ENCODE measurements around the gene CORT.

The CORT gene

GRCh38 chr1:10432910-10433700 lies 16.7 kb upstream of the CORT start:
- H4K20me1 ChIP-seq (ENCODE audit: insufficient read depth, low read length), result no peaks in the 10 kb centered on the region
- no peak overlapping the region for H3K4me3 ChIP-seq (ENCODE audit: low read depth, low read length, poor library complexity, severe bottlenecking)
- no peak for TF ChIP-seq CTCF (IDR thresholded peaks at IDR 0.05; ENCODE audit: low read length)
- TF ChIP-seq EZH2 (IDR thresholded peaks at IDR 0.05; ENCODE audit: borderline replicate concordance, low read length), result no peak
- H3F3A ChIP-seq (ENCODE audit: insufficient read depth, low read length), result no peaks in the 10 kb centered on the region
- H3K9me2 ChIP-seq (ENCODE audit: low read depth, low read length), result no peaks in the 10 kb centered on the region
- H3K36me3 ChIP-seq (ENCODE audit: insufficient read depth, low read length), result 0 out of 2 replicates have a peak, but pooled peaks cover 4% of the 10 kb centered on the region
- no peak overlapping the region for H2AFZ ChIP-seq (ENCODE audit: low read length)
- H3K79me2 ChIP-seq (ENCODE audit: insufficient read depth, low read length), result no peaks in the 10 kb centered on the region
- H3K27ac ChIP-seq (ENCODE audit: low read depth, low read length, poor library complexity, severe bottlenecking), result no peak overlapping the region
- H3K9me3 ChIP-seq (ENCODE audit: low read length), result no peaks in the 10 kb centered on the region
- no peak overlapping the region for H3K9ac ChIP-seq (ENCODE audit: low read length)
- H3K4me1 ChIP-seq (ENCODE audit: insufficient read depth, low read length, severe bottlenecking), result peaks cover 20% of the 10 kb centered on the region
- no peaks in the 10 kb centered on the region for H3K27me3 ChIP-seq (ENCODE audit: insufficient read depth, low read length)
- no peak overlapping the region for H3K4me2 ChIP-seq (ENCODE audit: low read length)

GRCh38 chr1:10433790-10434189 lies 16.0 kb upstream of the CORT start:
- Histone ChIP-seq H3K4me2 (ENCODE audit: low read length) (no peak overlapping the region), H3K9me3 (ENCODE audit: low read length) (no peaks in the 10 kb centered on the region), H3K9ac (ENCODE audit: low read length) (no peak overlapping the region)

GRCh38 chr1:10434590-10434989 lies 15.2 kb upstream of the CORT start:
- Histone ChIP-seq H3K9me3 (ENCODE audit: low read length) (no peaks in the 10 kb centered on the region), H2AFZ (ENCODE audit: low read length) (no peak overlapping the region), H3K79me2 (ENCODE audit: insufficient read depth, low read length) (no peaks in the 10 kb centered on the region), H3K4me3 (ENCODE audit: low read depth, low read length, poor library complexity, severe bottlenecking) (no peak overlapping the region), H3K9ac (ENCODE audit: low read length) (no peak overlapping the region), H3K27ac (ENCODE audit: low read depth, low read length, poor library complexity, severe bottlenecking) (no peak overlapping the region), H3K4me2 (ENCODE audit: low read length) (no peak overlapping the region), H4K20me1 (ENCODE audit: insufficient read depth, low read length) (no peaks in the 10 kb centered on the region), H3K36me3 (ENCODE audit: insufficient read depth, low read length) (0 out of 2 replicates have a peak, but pooled peaks cover 4% of the 10 kb centered on the region), H3F3A (ENCODE audit: insufficient read depth, low read length) (no peaks in the 10 kb centered on the region), H3K27me3 (ENCODE audit: insufficient read depth, low read length) (no peaks in the 10 kb centered on the region), H3K9me2 (ENCODE audit: low read depth, low read length) (no peaks in the 10 kb centered on the region), H3K4me1 (ENCODE audit: insufficient read depth, low read length, severe bottlenecking) (peaks cover 19% of the 10 kb centered on the region)
- TF ChIP-seq EZH2 (IDR thresholded peaks at IDR 0.05; ENCODE audit: borderline replicate concordance, low read length), result no peak
- TF ChIP-seq CTCF (IDR thresholded peaks at IDR 0.05; ENCODE audit: low read length), result no peak

More at GRCh38 chr1:10433790-10434189, 16.0 kb upstream of the CORT start:
- no peaks in the 10 kb centered on the region for H3K9me2 ChIP-seq (ENCODE audit: low read depth, low read length)
- H3K27ac ChIP-seq (ENCODE audit: low read depth, low read length, poor library complexity, severe bottlenecking), result no peak overlapping the region
- no peaks in the 10 kb centered on the region for H4K20me1 ChIP-seq (ENCODE audit: insufficient read depth, low read length)
- H3K36me3 ChIP-seq (ENCODE audit: insufficient read depth, low read length), result 0 out of 2 replicates have a peak, but pooled peaks cover 4% of the 10 kb centered on the region
- TF ChIP-seq CTCF (IDR thresholded peaks at IDR 0.05; ENCODE audit: low read length) (no peak), EZH2 (IDR thresholded peaks at IDR 0.05; ENCODE audit: borderline replicate concordance, low read length) (no peak)
- H2AFZ ChIP-seq (ENCODE audit: low read length), result no peak overlapping the region
- no peaks in the 10 kb centered on the region for H3K79me2 ChIP-seq (ENCODE audit: insufficient read depth, low read length)
- no peak overlapping the region for H3K4me3 ChIP-seq (ENCODE audit: low read depth, low read length, poor library complexity, severe bottlenecking)
- H3K4me1 ChIP-seq (ENCODE audit: insufficient read depth, low read length, severe bottlenecking), result peaks cover 20% of the 10 kb centered on the region
- no peaks in the 10 kb centered on the region for H3F3A ChIP-seq (ENCODE audit: insufficient read depth, low read length)
- H3K27me3 ChIP-seq (ENCODE audit: insufficient read depth, low read length), result no peaks in the 10 kb centered on the region
